HL-60/S4 treated with retinoic acid at 250 ng/mL for 4 days and 3 days (cell line): ENCODE results near the gene TTC3.

Experiments
- in situ Hi-C: fragments of 300-500 bp; cut with MboI; formaldehyde crosslinking; loops from 2 replicates; pipeline ENCODE4 v1.7.0; 2022; ENCODE audit warnings: low sequenced_read_pairs

TTC3 gene

DNA sequence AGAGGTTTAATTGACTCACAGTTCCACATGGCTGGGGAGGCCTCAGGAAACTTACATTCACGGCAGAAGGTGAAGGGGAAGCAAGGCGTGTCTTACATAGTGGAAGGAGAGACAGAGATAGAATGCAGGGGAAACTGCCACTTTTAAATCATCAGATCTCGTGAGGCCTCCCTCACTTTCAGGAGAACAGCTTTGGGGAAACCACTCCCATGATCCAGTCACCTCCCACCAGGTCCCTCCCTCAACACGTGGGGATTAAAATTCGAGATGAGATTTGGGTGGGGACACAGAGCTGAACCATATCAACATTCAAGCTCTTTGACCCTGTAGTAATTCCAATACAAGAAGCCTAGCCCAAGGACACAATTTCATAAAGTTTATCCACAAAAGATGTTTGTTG, 13.9 kb upstream of the TTC3 start:
- in situ Hi-C loops, result no loop called here

DNA sequence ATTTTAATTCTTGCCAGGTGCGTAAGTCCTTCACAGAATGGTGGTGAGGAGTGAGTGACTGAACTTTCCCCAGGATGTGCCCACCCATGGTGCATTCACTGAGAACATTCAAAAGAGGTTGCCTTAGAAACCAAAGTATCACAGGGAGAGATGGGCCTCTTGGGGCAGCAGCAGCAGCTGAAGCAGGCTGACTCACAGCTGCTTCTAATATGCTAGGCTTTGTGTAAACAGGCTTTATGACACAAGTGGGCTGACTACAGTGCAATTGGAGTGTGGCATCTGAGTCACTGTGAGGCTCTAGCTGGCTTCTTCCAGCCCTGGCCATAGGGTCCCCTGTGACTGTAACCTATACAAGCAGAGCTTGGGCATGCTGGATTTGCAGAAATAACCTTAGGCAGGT, 12.8 kb upstream of the TTC3 start:
- in situ Hi-C loops, result no loop called here

DNA sequence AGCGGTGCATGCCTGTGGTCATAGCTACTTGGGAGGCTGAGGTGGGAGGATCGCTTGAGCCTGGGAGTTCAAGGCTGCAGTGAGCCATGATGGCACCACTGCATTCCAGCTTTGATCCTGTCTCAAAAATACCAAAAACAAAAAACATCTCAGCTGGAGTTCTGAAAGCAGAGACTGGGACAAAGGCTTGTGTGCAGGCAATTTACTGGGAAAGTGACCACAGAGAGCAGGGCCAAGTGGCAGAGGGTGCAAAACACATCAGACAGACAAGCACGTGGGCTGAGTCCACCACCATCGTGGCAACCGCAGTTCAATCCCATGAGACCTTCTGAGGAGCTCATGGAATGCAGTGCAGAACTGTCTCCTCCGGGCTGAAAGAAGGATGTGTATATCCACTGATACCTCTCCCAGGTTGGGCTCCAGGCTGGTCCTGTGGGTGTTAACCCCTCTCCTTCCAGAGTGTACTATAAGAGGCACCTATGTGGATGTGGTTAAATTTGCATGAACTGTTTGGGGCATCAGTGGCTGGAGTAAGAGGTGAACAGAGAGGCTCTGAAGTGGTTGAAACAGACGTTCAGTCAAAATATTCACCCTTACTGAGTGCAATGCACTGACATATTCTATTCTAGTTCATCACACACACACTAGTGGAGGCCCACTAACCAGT, 11.0 kb upstream of the TTC3 start:
- in situ Hi-C loops, result no loop called here

DNA sequence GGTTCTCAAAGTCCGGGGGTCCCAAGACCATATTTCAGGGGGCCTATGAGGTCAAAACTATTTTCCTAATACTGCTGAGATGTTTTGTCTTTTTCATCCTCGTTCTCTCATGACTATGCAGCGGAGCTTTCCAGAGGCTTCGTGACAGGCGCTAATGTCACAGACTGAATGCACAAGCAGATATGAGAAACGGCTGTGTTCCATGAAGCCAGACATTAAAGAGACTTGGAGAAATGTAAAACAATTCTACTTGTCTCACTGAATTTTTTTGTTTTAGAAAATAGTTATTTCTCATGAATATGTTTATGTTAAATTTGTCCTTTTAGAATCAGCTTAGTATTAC, 10.5 kb upstream of the TTC3 start:
- in situ Hi-C loops, result no loop called here

DNA sequence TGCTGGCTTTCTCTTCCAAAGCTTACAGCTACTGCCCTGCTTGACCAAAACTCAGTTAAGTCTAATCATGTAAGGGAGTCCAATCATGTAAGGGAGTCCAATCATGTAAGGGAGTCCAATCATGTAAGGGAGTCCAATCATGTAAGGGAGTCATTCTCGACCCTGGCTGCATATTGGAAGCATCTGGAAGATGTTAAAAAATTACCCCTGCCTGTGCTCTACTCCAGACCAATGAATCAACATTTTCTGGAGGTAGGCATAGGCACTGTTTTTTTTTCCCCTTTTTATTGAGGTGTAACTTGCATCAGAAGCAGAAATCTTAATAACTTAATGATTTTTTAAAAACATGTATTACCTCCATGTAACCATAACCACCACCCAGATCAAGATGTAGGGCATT, 9.6 kb upstream of the TTC3 start:
- in situ Hi-C loops, result no loop called here

DNA sequence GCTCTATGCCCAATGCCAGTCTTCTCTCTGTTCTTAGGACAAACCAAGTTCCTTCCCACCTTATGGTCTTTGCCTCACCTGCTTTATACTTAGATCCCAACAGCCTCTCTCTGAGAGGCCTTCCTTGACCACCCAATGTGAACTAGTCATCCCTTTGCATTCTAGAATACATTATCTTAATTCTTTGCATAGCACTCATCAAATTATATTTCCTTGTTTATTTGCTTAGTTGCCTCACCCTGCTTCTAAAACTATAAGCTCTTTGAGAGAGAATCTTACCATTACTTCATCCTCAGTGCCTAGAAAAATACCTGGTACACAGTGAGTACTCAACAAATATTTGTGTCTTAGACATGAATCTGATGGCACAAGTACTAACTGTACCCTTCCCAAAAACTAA, 8.2 kb upstream of the TTC3 start:
- in situ Hi-C loops, result no loop called here

DNA sequence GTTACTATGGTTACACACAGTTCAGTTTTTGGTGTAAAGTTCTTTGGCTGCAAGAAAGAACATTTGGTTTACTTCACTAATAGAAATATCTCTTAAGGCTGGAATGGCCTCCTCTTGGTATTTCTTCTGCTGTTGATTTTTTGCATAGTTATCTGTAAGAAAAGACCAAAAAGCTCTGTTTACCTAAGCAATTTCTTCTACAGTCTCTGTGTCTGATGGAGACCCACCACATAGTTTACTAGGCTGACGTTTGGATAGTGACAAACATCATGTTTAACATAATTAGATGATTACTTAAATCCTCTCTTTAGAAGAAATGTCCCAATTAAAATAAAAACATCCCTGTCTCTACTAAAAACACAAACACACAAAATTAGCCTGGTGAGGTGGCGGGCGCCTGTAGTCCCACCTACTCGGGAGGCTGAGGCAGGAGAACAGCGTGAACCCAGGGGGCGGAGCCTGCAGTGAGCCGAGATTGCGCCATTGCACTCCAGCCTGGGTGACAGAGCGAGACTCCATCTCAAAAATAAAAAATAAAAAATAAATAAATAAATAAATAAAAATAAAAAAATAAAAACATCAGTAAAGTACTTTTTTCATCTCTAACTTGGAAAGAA, 7.4 kb upstream of the TTC3 start:
- in situ Hi-C loops, result no loop called here

DNA sequence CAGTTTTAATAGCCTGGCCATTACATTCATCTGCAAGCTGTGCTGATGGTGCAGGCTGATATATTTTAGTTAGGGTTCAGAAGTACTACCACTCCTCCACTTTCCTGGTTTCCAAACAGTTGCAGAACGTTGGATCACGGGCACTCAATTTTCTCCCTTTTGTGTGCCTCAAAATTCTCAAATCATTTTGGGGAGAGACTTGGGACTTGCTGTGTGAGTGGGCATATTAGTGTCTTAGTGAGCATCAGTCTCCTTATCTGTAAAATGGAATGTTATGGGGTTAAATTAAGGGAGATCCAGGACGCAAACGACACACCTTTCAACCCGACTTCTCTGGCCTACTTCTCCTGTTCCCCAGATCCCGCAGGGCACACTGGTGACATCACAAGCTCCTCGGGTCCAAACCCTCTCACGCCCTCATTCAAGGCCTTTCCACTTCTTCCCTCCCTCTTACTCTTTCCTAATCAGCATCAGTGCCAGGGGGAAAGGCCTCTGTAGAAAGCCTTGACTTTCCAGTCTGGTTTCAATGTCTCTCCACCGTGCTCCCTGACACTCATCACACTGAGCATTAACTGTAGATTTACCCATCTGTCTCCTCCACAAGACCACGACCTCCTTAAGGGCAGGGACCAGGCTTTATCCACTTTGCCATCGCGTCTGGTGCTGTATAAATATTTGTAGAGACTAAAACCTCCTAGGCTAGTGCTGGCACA, 1.3 kb upstream of the TTC3 start:
- in situ Hi-C loops, result no loop called here

DNA sequence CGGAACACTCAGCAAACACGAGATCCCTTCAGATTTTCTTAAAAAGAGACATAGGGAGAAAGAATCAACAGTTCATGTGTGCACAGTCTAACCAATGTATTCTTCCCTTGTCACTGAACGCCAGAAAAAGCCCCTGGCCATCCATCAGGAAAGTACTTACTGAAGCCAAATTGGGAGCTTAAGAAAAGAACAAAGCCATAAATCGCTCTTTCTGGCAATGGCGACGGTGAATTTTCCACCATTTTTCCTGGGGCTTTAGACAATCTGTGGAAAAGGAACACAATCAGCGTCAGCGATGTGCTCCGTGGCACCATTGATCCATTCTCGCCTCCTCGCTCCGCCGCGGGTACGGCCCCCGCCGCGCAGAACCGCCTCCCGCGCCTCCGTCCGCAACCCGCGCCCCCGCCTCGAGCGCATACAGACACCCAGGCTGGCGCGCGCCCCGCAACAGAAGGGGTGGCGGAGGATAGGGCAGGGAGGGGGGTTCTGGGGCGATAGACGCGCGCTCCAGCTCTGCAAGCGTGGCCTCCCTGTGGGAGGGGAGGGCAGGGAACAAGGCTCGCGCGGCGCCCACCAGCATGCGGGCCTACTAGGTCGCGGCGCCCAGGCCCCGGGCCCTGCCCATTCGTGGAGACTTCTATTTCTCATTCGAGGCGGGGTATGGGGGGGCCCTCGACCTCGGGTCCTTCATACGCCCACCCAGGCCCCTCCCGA, 623 bp upstream of the TTC3 start:
- in situ Hi-C loops, result no loop called here

DNA sequence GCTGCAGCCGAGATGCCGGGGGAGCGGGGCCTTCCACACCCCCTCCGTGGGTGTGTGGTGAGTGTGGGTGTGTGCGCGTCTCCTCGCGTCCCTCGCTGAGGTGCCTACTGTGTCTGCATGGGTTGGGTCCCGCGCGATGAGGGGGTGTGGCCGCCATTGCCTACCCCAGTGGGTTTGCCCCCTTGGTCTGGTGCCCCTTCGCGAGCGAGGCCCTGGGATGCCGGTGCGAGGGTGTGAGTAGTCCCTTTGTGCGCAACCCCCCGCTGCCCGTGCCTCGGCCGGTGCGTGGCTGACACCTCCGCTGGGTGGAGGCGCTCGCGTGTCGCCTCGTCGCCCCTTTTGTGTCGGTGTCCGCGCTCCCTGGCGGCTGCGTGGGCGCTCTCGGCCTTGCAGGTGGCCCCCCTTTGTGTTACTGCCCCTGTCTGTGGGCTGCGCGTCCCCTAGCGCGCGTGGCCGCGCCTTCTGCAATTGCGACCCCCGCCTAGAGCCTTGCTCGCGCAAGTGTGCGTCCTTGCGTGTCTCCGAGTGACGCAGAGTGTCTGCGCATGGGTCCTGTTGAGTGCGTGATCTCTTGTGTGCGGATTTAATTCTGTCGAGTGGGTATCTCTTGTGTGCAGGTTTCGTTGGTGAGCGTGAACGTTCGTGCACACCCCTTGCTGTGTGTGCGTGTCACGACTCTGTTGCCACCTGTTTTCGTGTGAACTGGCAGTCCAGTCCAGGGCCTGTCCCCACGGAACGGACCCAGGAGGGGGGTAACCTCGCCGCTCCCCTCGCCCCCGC, 553 bp downstream of the TTC3 start:
- in situ Hi-C loops, result no loop called here

DNA sequence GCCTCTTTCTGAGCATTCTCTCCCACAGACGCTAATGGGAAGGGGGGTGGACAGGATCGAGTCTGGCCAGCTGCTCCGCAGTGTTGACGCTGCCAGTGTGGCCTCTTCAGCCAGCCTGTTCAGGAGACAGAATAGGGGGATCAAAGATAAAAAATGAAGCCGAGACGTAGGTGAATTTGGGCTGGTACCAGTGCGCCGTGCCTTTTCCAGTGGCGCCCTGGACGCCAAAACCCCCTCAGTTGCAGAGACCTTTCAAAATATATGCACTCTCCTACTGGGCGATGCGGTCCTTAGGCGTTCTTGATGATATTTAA, 1.1 kb downstream of the TTC3 start:
- in situ Hi-C loops, result no loop called here

DNA sequence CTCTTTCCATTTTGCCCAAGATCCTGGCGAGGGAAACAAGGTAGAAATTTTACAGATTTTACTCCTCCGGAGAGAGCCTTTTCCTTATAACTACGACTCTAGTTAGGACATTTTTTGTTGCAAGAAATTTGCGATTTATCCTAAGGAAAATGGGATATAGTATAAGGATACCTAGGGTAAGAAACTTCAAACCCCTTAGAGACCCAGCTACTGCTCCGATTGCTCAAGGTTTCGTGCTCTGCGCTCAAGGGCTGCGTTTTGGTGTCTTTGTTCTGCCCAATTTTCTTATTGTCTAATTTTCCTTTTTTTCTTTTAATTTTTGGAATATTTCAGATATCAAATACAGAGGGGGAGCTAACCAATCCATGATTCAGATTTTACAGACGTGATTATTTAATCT, 1.5 kb downstream of the TTC3 start:
- in situ Hi-C loops, result no loop called here

DNA sequence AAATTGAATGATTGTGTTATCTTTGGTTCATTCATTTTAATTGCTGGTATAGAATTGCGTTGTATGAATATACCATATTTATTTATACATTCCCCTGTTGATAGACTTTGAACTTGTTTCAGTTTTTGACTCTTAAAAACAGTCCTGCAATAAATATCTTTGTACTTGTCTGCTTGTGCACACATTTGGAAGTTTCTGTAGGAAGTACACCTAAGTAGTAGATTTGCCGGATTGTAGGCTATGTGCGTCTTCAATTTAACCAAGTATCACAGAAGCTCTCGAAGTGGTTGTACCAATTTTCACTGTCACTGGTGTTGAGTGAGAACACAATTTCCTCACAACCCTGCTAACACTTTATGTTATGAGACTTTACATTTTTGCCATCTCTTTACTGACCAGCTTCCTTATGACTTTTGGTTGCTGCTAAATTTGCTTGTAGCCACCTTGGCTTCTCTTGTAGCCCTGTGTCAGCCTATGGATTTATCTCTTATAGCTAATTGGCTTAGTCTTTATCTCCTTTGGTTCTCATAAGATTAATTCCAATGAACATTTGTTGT, 2.2 kb downstream of the TTC3 start:
- in situ Hi-C loops, result no loop called here

DNA sequence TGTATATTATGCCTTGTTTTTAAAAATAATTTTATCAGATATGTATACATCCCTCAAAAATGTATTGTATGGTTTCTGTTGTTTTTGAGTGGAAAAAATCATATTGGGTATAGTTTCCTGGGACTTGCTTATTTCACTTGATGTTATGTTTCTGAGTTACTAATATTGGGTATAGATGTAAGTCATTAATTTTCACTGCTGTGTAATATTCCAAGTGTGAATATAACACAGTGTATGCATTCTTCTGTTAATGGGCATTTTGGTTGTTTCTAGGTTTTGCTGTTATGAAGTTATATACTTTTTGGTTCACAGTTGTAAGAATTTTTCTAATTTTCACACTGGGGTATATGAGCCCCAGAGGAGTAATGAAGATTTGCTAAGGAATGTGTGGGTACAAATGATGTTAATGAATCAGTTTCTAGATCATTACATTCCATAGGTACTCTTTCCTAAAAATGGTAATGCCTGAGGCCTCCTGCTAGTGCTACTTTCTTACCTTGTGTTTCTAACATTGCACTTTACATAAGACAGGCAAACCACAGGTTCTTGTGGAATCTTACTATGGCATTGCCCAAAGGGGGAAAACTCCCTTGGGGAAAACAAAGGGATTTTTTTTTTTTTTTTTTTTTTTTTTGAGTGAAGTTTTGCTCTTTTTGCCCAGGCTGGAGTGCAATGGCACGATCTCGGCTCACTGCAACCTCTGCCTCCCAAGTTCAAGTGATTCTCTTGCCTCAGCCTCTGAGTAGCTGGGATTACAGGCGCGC, 3.2 kb downstream of the TTC3 start:
- in situ Hi-C loops, result no loop called here

DNA sequence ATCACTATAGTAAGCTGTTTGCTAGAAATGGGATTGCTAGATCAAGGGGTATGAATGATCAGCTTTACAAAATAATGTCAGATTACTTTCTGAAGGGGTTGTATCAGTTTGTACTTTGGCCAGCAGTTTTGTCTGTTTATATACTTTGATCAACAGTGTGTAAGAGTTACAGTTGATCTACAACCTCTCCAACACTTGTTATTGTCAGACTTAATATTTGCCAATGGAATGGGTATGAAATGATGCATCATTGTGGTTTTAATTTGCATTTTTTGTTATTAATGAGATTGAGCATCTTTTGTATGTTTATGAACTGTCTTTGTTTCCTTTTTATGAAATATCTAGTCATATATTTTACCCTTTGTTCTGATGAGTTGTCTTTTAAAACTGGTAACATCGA, 4.3 kb downstream of the TTC3 start:
- in situ Hi-C loops, result no loop called here

DNA sequence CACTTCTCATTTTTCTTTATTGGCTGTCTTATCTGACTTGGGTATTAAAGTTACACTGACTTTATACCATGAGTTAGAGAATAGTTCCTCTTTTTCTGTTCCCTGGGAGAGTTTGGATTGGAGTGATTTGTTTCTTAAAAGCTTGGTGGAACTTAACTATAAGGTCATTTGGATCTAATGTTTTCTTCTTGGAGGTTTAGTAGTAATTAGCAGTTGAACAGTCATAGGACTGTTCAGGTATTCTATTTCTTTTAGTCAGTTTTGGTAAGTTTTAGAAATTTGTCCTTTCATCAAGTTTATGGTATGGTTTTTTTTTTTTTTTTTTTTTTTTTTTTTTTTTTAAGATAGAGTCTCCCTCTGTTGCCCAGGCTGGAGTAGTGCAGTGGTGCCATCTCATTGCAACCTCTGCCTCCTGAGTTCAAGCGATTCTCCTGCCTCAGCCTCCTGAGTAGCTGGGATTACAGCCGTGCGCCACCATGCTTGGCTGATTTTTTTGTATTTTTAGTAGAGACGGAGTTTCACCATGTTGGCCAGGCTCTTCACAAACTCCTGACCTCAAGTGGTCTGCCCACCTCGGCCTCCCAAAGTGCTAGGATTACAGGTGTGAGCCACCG, 6.3 kb downstream of the TTC3 start:
- in situ Hi-C loops, result no loop called here

DNA sequence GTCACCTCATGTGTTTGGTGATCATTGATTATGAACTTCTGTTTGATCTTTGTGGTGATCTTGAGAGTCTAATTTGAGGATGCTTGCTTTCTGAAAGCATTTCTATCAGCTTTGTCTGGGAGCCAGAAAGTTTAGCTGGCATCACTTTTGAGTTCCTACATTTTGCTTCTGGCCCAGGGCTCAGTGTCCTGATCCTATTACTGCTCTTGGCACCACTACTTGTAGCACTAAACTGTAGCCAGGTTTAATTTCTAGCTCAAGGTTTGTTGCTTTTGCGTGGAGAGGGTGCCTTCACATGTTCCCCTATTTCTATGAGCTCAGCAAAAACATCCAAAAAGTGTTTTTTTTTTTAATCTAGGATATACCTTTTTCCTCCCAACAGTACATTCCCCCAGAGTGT, 9.3 kb downstream of the TTC3 start:
- in situ Hi-C loops, result no loop called here

DNA sequence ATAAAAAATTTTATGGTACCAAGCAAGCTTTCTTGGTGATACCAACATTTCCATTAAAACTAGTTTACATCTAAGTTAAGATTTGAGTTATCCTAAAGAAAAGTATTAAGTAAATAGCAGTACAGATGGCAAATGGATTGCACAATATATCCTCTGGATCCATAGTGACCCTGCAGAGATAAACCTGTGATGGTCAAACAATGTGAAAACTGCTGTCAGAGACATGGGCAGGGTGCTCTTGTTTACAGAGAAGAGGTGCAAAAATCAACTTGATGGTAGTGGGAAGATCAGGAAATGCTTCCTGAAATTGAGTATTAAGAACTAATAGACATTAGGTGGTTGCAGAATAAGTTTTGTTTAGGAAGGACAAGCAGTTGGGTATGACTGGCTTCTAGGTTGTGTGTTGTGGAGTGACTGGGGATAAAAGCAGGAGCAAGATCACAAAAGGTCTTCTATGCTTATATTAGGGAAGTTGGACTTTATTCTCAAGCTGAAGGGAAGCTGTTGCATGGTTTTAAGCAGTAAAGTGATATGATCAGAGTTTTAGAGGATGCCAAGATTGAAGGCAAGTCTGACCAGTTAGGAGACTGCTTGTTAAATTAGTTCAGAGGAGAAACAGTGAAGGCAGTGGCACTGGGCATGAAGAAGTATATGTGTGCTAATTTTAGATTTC, 9.9 kb downstream of the TTC3 start:
- in situ Hi-C loops, result no loop called here

DNA sequence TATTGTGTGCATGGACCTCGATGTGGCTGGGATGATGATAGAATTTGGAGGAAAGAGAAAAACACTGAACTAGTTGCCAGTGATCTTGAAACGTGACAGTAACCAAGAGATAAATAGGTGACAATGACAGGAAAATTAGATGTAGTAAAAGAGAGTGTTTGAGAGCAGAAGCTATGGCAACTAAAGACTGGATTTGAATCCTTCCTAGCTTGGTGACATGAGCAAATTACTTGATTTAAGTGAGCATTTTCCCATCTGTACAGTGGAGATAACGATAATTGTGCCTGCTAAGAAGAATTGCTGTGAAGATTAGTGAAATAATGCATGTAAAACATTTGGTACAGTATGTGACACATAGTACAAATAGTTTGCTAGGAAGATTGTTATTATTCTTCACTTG, 12.7 kb downstream of the TTC3 start:
- in situ Hi-C loops, result no loop called here
